ENCODE data around the gene GAP43.

The GAP43 gene

GRCh38 chr3:115623044-115623868 is at the start of gene GAP43:
Gene GAP43 (plus strand): TSS chr3:115623510. CDS start chr3:115623690, 180 bp downstream.
- peak in 1 of 2 donors; percentile 50 for ATAC-seq (replicated peaks)
- Mint-ChIP-seq H3K36me3 (no peaks in the 10 kb centered on the region), H3K9me3 (no peaks in the 10 kb centered on the region), H3K27me3 (peaks cover 40 to 43% of the 10 kb centered on the region in 2 donors), H3K4me1 (peaks cover 6 to 13% of the 10 kb centered on the region in 2 donors), H3K4me3 (peak within 1 kb of the TSS; percentile 19 to 39), H3K27ac (peak within 1 kb of the TSS; percentile 44)
- peak; percentile 1 for DNase-seq

- H3K4me3 Mint-ChIP-seq: no peak overlapping the region
These were observed 46.9 kb upstream of the GAP43 start for GRCh38 chr3:115576325-115576875.

GRCh38 chr3:115577000-115577399 is 46.3 kb upstream of the GAP43 start:
- H3K27ac Mint-ChIP-seq: no peak overlapping the region
- ATAC-seq (replicated peaks) (no peak), DNase-seq (no peak)
- H3K4me3 Mint-ChIP-seq: no peak overlapping the region
- H3K9me3 Mint-ChIP-seq: peaks cover 0 to 4% of the 10 kb centered on the region in 2 donors
- no peaks in the 10 kb centered on the region for H3K36me3 Mint-ChIP-seq
- no peaks in the 10 kb centered on the region for H3K4me1 Mint-ChIP-seq
- H3K27me3 Mint-ChIP-seq: peaks cover 24 to 37% of the 10 kb centered on the region in 2 donors

More at GRCh38 chr3:115576325-115576875, 46.9 kb upstream of the GAP43 start:
- Mint-ChIP-seq H3K9me3 (peaks cover 0 to 5% of the 10 kb centered on the region in 2 donors), H3K27me3 (peaks cover 18 to 31% of the 10 kb centered on the region in 2 donors), H3K27ac (no peak overlapping the region), H3K36me3 (no peaks in the 10 kb centered on the region), H3K4me1 (no peaks in the 10 kb centered on the region)
- no peak for DNase-seq
- no peak for ATAC-seq (replicated peaks)

- DNase-seq (no peak), ATAC-seq (replicated peaks) (no peak)
- no peak overlapping the region for H3K4me3 Mint-ChIP-seq
- H3K27me3 Mint-ChIP-seq: peaks cover 24 to 45% of the 10 kb centered on the region in 2 donors
- H3K36me3 Mint-ChIP-seq: no peaks in the 10 kb centered on the region
- H3K9me3 Mint-ChIP-seq: no peaks in the 10 kb centered on the region
- H3K4me1 Mint-ChIP-seq: no peaks in the 10 kb centered on the region
- H3K27ac Mint-ChIP-seq: no peak overlapping the region
These were observed 45.0 kb upstream of the GAP43 start for GRCh38 chr3:115578331-115578730.

GRCh38 chr3:115580566-115580965 is 42.7 kb upstream of the GAP43 start:
- Mint-ChIP-seq H3K4me1 (no peaks in the 10 kb centered on the region), H3K36me3 (no peaks in the 10 kb centered on the region), H3K4me3 (no peak overlapping the region), H3K27ac (no peak overlapping the region), H3K9me3 (no peaks in the 10 kb centered on the region), H3K27me3 (peaks cover 16 to 33% of the 10 kb centered on the region in 2 donors)
- ATAC-seq (replicated peaks): no peak
- DNase-seq: no peak

GRCh38 chr3:115581362-115582135 is 41.8 kb upstream of the GAP43 start:
- no peak overlapping the region for H3K27ac Mint-ChIP-seq
- no peak for DNase-seq

GRCh38 chr3:115588201-115589115 is 34.9 kb upstream of the GAP43 start:
- no peak for DNase-seq
- H3K27ac Mint-ChIP-seq: no peak overlapping the region
- no peak overlapping the region for H3K4me3 Mint-ChIP-seq
- H3K4me1 Mint-ChIP-seq: no peaks in the 10 kb centered on the region
- peaks cover 0 to 2% of the 10 kb centered on the region in 2 donors for H3K36me3 Mint-ChIP-seq
- ATAC-seq (replicated peaks): no peak
- peaks cover 0 to 4% of the 10 kb centered on the region in 2 donors for H3K9me3 Mint-ChIP-seq
- peaks cover 10 to 12% of the 10 kb centered on the region in 2 donors for H3K27me3 Mint-ChIP-seq

More at GRCh38 chr3:115581362-115582135, 41.8 kb upstream of the GAP43 start:
- no peak for ATAC-seq (replicated peaks)
- H3K27me3 Mint-ChIP-seq: peaks cover 12 to 29% of the 10 kb centered on the region in 2 donors
- H3K9me3 Mint-ChIP-seq: no peaks in the 10 kb centered on the region
- H3K36me3 Mint-ChIP-seq: no peaks in the 10 kb centered on the region
- H3K4me1 Mint-ChIP-seq: no peaks in the 10 kb centered on the region
- no peak overlapping the region for H3K4me3 Mint-ChIP-seq

- no peak overlapping the region for H3K4me3 Mint-ChIP-seq
- peaks cover 0 to 10% of the 10 kb centered on the region in 2 donors for H3K9me3 Mint-ChIP-seq
- peaks cover 0 to 2% of the 10 kb centered on the region in 2 donors for H3K36me3 Mint-ChIP-seq
- no peak overlapping the region for H3K27ac Mint-ChIP-seq
- peaks cover 10 to 12% of the 10 kb centered on the region in 2 donors for H3K27me3 Mint-ChIP-seq
- DNase-seq: no peak
- no peak for ATAC-seq (replicated peaks)
- no peaks in the 10 kb centered on the region for H3K4me1 Mint-ChIP-seq
These were observed 32.4 kb upstream of the GAP43 start for GRCh38 chr3:115590873-115591272.

- DNase-seq: no peak
- Mint-ChIP-seq H3K4me1 (no peaks in the 10 kb centered on the region), H3K4me3 (no peak overlapping the region), H3K27ac (no peak overlapping the region), H3K9me3 (peaks cover 0 to 10% of the 10 kb centered on the region in 2 donors), H3K36me3 (peaks cover 0 to 2% of the 10 kb centered on the region in 2 donors), H3K27me3 (peaks cover 4 to 12% of the 10 kb centered on the region in 2 donors)
- no peak for ATAC-seq (replicated peaks)
These were observed 27.6 kb upstream of the GAP43 start for GRCh38 chr3:115595611-115596275.

- no peak overlapping the region for H3K27ac Mint-ChIP-seq
- ATAC-seq (replicated peaks) (no peak), DNase-seq (no peak)
- H3K9me3 Mint-ChIP-seq: peaks cover 0 to 9% of the 10 kb centered on the region in 2 donors
- no peaks in the 10 kb centered on the region for H3K4me1 Mint-ChIP-seq
- H3K36me3 Mint-ChIP-seq: peaks cover 0 to 1% of the 10 kb centered on the region in 2 donors
- peaks cover 4 to 12% of the 10 kb centered on the region in 2 donors for H3K27me3 Mint-ChIP-seq
- no peak overlapping the region for H3K4me3 Mint-ChIP-seq
These were observed 25.1 kb upstream of the GAP43 start for GRCh38 chr3:115598216-115598615.

- no peaks in the 10 kb centered on the region for H3K36me3 Mint-ChIP-seq
These were observed 21.1 kb upstream of the GAP43 start for GRCh38 chr3:115602194-115602593.

GRCh38 chr3:115611630-115612029 is 11.7 kb upstream of the GAP43 start:
- H3K4me3 Mint-ChIP-seq: no peak overlapping the region
- peaks cover 5 to 8% of the 10 kb centered on the region in 2 donors for H3K4me1 Mint-ChIP-seq
- no peaks in the 10 kb centered on the region for H3K9me3 Mint-ChIP-seq
- H3K27me3 Mint-ChIP-seq: peaks cover 18 to 20% of the 10 kb centered on the region in 2 donors
- no peaks in the 10 kb centered on the region for H3K36me3 Mint-ChIP-seq
- no peak overlapping the region for H3K27ac Mint-ChIP-seq
- DNase-seq (no peak), ATAC-seq (replicated peaks) (no peak)

More at GRCh38 chr3:115602194-115602593, 21.1 kb upstream of the GAP43 start:
- peaks cover 4 to 12% of the 10 kb centered on the region in 2 donors for H3K27me3 Mint-ChIP-seq
- no peak overlapping the region for H3K4me3 Mint-ChIP-seq
- ATAC-seq (replicated peaks) (no peak), DNase-seq (no peak)
- no peak overlapping the region for H3K27ac Mint-ChIP-seq
- no peaks in the 10 kb centered on the region for H3K9me3 Mint-ChIP-seq
- no peaks in the 10 kb centered on the region for H3K4me1 Mint-ChIP-seq

Measured in stimulated activated naive B cell treated with anti-CD40 and anti-IgM and Interleukin-4, amounts not matched to agents 10 μg/mL and 1 μg/mL and 100 μg/mL, for 72 hours (primary cell).